B cell (primary cell): ENCODE measurements around the gene ENDOV. TPM values are rescaled to one million over a fixed set of nuclear protein-coding genes. Genes with fewer than 3 reads are reported as not detected.

Experiments used
- ATAC-seq: fragments of 200-7000 bp; cut with Tn5 transposase; one replicate; pipeline ENCODE4 v1.10.0; 2021; ENCODE audit warnings: low read depth, mild to moderate bottlenecking, moderate number of reproducible peaks, moderate library complexity
- CTCF ChIA-PET: fragments of 350-600 bp; sonication (Branson Sonifier 250); formaldehyde crosslinking; loops from one replicate; lab custom pipeline; 2021; ENCODE audit warnings: antibody characterized with exemption, inconsistent platforms; lab: Charles Lee
- POLR2A ChIA-PET: fragments of 350-600 bp; sonication (Branson Sonifier 250); formaldehyde crosslinking; loops from one replicate; lab custom pipeline; 2021; ENCODE audit warnings: antibody characterized with exemption; lab: Charles Lee
- DNase-seq: peaks from one replicate; pipeline ENCODE4 v3.0.0; 2013
- H2AFZ ChIP-seq: 2 replicates; pipeline ENCODE4 v1.6.1; 2012; ENCODE audit warnings: mild to moderate bottlenecking, low read depth, low read length; ENCODE audit not compliant: insufficient read depth, poor library complexity, severe bottlenecking
- H3K27ac ChIP-seq, 2 donors: 1 replicate in 1 of 2; 2 replicates in 1 of 2; pipeline ENCODE4 v1.5.1; 2012 to 2013; ENCODE audit warnings: low read length in 2 of 2, mild to moderate bottlenecking in 2 of 2, moderate library complexity in 1 of 2
- H3K27me3 ChIP-seq, 4 experiments: fragments of 200-600 bp in 1 of 4; sonication (generic) in 1 of 4; replicated peaks in 1 of 4; 1 replicate in 2 of 4; 2 replicates in 2 of 4; pipeline versions ENCODE4 v1.6.1 to v1.7.0; 2013 to 2016; ENCODE audit warnings: low read length in 3 of 4, mild to moderate bottlenecking in 2 of 4, mixed read lengths in 1 of 4, moderate library complexity in 1 of 4; ENCODE audit not compliant: insufficient read depth in 4 of 4, control insufficient read depth in 3 of 4; ENCODE audit errors: control extremely low read depth in 1 of 4
- H3K36me3 ChIP-seq, 2 experiments: replicated peaks in 1 of 2; 1 replicate in 1 of 2; 2 replicates in 1 of 2; pipeline versions ENCODE4 v1.6.1 to v1.7.1; 2013; ENCODE audit warnings: low read length in 1 of 2; ENCODE audit not compliant: insufficient read depth in 2 of 2, control insufficient read depth in 1 of 2; ENCODE audit errors: control extremely low read depth in 1 of 2, extremely low read depth in 1 of 2
- H3K4me1 ChIP-seq, 2 donors: fragments of 200-600 bp in 1 of 2; sonication (generic) in 1 of 2; 1 replicate in 1 of 2; 2 replicates in 1 of 2; pipeline versions ENCODE4 v1.5.1 to v1.6.1; 2013 to 2017; ENCODE audit warnings: low read length in 2 of 2; ENCODE audit not compliant: control insufficient read depth in 2 of 2, insufficient read depth in 2 of 2
- H3K4me2 ChIP-seq: replicated peaks from 2 replicates; pipeline ENCODE3; 2012; ENCODE audit warnings: mild to moderate bottlenecking, low read depth, low read length; ENCODE audit not compliant: poor library complexity, severe bottlenecking
- H3K4me3 ChIP-seq, 5 experiments: fragments of 200-600 bp in 1 of 5; sonication (generic) in 1 of 5; 1 replicate in 3 of 5; 2 replicates in 2 of 5; pipeline versions ENCODE4 v1.5.1 to v1.7.0; 2011 to 2016; ENCODE audit warnings: low read length in 4 of 5, mild to moderate bottlenecking in 4 of 5, low read depth in 2 of 5, control low read depth in 1 of 5, moderate library complexity in 1 of 5; ENCODE audit not compliant: insufficient read depth in 1 of 5; ENCODE audit errors: control extremely low read depth in 1 of 5, extremely low read depth in 1 of 5
- H3K79me2 ChIP-seq: fragments of 200-600 bp; sonication (generic); one replicate; pipeline ENCODE4 v1.6.0; 2016; ENCODE audit warnings: low read length; ENCODE audit not compliant: control insufficient read depth, insufficient read depth
- H3K9ac ChIP-seq: fragments of 200-600 bp; sonication (generic); 2 replicates; pipeline ENCODE4 v1.6.1; 2017; ENCODE audit warnings: mild to moderate bottlenecking, low read length, moderate library complexity
- H3K9me3 ChIP-seq, 3 donors: one replicate each; pipeline versions ENCODE4 v1.6.1 to v1.7.1; 2013; ENCODE audit warnings: low read length in 2 of 3; ENCODE audit not compliant: control insufficient read depth in 2 of 3, insufficient read depth in 1 of 3; ENCODE audit errors: control extremely low read depth in 1 of 3
- H4K20me1 ChIP-seq: 2 replicates; pipeline ENCODE4 v1.6.0; 2012; ENCODE audit warnings: mild to moderate bottlenecking, low read length; ENCODE audit not compliant: insufficient read depth, control insufficient read depth, poor library complexity, severe bottlenecking
- H3K27ac Mint-ChIP-seq: one replicate; pipeline ENCODE4 v1.8.0; 2021; ENCODE audit warnings: mixed read lengths
- H3K27me3 Mint-ChIP-seq: one replicate; pipeline ENCODE4 v1.8.0; 2021; ENCODE audit warnings: mixed read lengths
- H3K4me1 Mint-ChIP-seq: one replicate; pipeline ENCODE4 v1.8.0; 2021; ENCODE audit warnings: mixed read lengths
- H3K4me3 Mint-ChIP-seq: one replicate; pipeline ENCODE4 v1.8.0; 2021; ENCODE audit warnings: mixed read lengths
- H3K9me3 Mint-ChIP-seq: one replicate; pipeline ENCODE4 v1.8.0; 2022; ENCODE audit warnings: mixed read lengths; ENCODE audit not compliant: insufficient read depth
- EZH2 ChIP-seq: IDR thresholded peaks from 2 replicates; pipeline ENCODE4 v1.6.1; 2012; ENCODE audit warnings: borderline replicate concordance, low read depth, mild to moderate bottlenecking, moderate library complexity, low read length; ENCODE audit not compliant: insufficient read depth, poor library complexity, severe bottlenecking
- WGBS: methylation state at CpG from one replicate; pipeline ENCODE4 v1.1.5; 2013; ENCODE audit warnings: missing lambda C conversion rate; ENCODE audit not compliant: insufficient coverage; 5-methylcytosine and 5-hydroxymethylcytosine counted together
- intact Hi-C: fragments of 100-400 bp; cut with micrococcal nuclease; formaldehyde crosslinking; loops from one replicate; pipeline ENCODE4 v1.10.0; 2022
- polyA plus RNA-seq: library from polyadenylated mRNA; depleted of rRNA; stranded (reverse); fragments of >200 nt; gene quantifications from 2 replicates; pipeline ENCODE4 v1.2.3, GENCODE V29; 2012
- total RNA-seq, 2 donors: library from RNA; stranded (reverse); fragments of 120-200 nt in 1 of 2; gene quantifications; 1 replicate in 1 of 2; 2 replicates in 1 of 2; pipeline versions ENCODE4 v1.2.3 to v1.2.4, GENCODE V29; 2013 to 2022
- TF ChIP-seq, protein P1 (sequence below): fragments of 200-600 bp; IDR thresholded peaks from one replicate; pipeline ENCODE4 v1.8.0; 2022; ENCODE audit warnings: antibody characterized with exemption, mild to moderate bottlenecking

The ENDOV gene
- total and polyA plus RNA-seq, 2 donors (not counting 1 experiment from before 2014, with no cell fraction given) = 25.3 to 49.5 TPM

DNA sequence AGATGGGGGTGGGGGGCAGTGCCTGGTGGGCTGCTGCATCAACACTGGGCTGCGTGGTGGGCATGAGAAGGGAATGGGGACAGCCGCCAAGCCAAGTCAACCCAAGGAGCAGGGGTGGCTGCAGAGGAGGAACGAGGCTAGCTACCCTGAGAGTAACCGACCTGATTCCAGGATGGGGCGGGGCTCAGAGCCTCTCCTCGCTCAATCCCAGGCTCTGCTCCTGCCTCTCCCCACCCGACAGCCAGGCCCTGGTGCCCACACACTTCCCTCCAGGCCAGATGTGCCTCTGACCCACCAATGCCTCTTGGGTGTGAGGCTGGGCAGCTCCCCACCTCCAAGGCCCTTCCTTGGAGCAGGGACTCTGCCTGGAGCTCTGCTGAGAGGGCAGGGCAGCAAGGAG lies 58.7 kb downstream of the ENDOV start:
- ChIA-PET POLR2A (no interaction called here), CTCF (interaction anchor here (1.1 kb wide), 1 partner anchor 496 kb away, joined by 3 read pairs; no protein-coding TSS in a partner anchor)
- H3K9me3 ChIP-seq = peaks cover 0 to 10% (median 0%) of the 10 kb centered on the region in 3 donors
- H4K20me1 ChIP-seq = no peaks in the 10 kb centered on the region
- no peak overlapping the region for H3K4me3 Mint-ChIP-seq
- H3K27ac ChIP-seq = no peak overlapping the region
- ATAC-seq (no peak), DNase-seq (no peak)
- no peaks in the 10 kb centered on the region for H3K9me3 Mint-ChIP-seq
- peaks cover 53% of the 10 kb centered on the region for H3K27me3 Mint-ChIP-seq
- no peak overlapping the region for H3K9ac ChIP-seq
- WGBS = 72% methylated on average over 7 of the region's 7 CpGs
- no peak overlapping the region for H2AFZ ChIP-seq
- H3K79me2 ChIP-seq = no peaks in the 10 kb centered on the region
- H3K36me3 ChIP-seq = no peaks in the 10 kb centered on the region
- H3K27ac Mint-ChIP-seq = no peak overlapping the region
- TF ChIP-seq, protein P1, sequence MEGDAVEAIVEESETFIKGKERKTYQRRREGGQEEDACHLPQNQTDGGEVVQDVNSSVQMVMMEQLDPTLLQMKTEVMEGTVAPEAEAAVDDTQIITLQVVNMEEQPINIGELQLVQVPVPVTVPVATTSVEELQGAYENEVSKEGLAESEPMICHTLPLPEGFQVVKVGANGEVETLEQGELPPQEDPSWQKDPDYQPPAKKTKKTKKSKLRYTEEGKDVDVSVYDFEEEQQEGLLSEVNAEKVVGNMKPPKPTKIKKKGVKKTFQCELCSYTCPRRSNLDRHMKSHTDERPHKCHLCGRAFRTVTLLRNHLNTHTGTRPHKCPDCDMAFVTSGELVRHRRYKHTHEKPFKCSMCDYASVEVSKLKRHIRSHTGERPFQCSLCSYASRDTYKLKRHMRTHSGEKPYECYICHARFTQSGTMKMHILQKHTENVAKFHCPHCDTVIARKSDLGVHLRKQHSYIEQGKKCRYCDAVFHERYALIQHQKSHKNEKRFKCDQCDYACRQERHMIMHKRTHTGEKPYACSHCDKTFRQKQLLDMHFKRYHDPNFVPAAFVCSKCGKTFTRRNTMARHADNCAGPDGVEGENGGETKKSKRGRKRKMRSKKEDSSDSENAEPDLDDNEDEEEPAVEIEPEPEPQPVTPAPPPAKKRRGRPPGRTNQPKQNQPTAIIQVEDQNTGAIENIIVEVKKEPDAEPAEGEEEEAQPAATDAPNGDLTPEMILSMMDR = no peak
- no peak for TF ChIP-seq EZH2
- H3K4me1 Mint-ChIP-seq = peaks cover 22% of the 10 kb centered on the region
- no peak overlapping the region for H3K4me2 ChIP-seq
- no peak overlapping the region for H3K4me3 ChIP-seq
- peaks cover 50 to 55% of the 10 kb centered on the region in 2 donors for H3K4me1 ChIP-seq
- H3K27me3 ChIP-seq = peaks cover 0 to 64% (median 22%) of the 10 kb centered on the region in 4 experiments
- intact Hi-C loops = no loop called here

DNA sequence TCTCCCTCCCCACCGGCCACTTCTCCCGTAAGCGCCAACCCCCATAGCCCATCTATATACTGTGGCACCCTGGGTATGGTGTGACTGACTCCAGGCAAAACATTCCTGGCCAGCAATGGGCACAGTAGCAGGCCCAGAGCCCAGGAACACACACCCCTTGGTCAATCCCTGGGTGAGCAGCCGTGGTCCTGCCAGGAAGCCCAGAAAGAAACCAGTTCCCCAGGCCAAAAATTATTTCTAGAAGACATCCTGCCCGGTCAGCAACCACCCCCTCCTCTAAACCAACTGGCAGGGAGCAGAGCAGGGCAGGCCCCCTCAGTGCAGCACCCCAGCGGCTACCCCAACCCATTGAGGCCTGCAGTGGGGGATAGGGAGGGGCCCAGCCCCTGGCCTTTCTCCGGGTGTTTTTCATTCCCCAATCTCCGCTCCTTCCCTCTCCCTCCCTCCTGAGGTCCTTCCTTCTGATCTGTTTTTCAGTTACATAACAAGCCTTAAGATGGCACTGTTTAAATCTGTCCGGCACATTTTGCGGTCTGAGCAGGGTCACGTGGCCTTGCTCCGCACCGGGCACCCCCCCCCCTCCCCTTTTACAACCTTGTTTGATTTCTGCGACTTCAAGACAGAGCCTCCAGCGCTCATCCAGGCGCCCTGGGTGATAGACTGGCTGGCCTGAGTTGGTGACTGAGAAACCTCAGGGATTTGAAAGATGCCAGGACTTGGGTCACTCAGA lies 59.4 kb downstream of the ENDOV start:
- Histone ChIP-seq H4K20me1 (no peaks in the 10 kb centered on the region), H3K79me2 (no peaks in the 10 kb centered on the region), H3K4me2 (peak overlapping the region; percentile 93), H3K4me1 (peaks cover 55 to 60% of the 10 kb centered on the region in 2 donors), H3K27me3 (peaks cover 0 to 68% (median 25%) of the 10 kb centered on the region in 4 experiments), H3K36me3 (no peaks in the 10 kb centered on the region), H2AFZ (no peak overlapping the region), H3K27ac (no peak overlapping the region), H3K4me3 (peak overlapping the region in 1 of 5 experiments; percentile 1), H3K9me3 (peaks cover 0 to 13% (median 0%) of the 10 kb centered on the region in 3 donors), H3K9ac (no peak overlapping the region)
- no peak for TF ChIP-seq EZH2
- TF ChIP-seq, protein P1 = no peak
- peaks cover 51% of the 10 kb centered on the region for H3K27me3 Mint-ChIP-seq
- H3K27ac Mint-ChIP-seq = no peak overlapping the region
- DNase-seq = peak; percentile 55
- no peak for ATAC-seq
- H3K4me1 Mint-ChIP-seq = peaks cover 29% of the 10 kb centered on the region
- ChIA-PET CTCF (interaction anchor here (1.4 kb wide), 1 partner anchor 47 kb away, joined by 3 read pairs; no protein-coding TSS in a partner anchor), POLR2A (no interaction called here)
- peak overlapping the region; percentile 79 for H3K4me3 Mint-ChIP-seq
- 40% methylated on average over 9 of the region's 16 CpGs for WGBS
- H3K9me3 Mint-ChIP-seq = no peaks in the 10 kb centered on the region
- intact Hi-C loops = no loop called here
